Glutamatergic neuron (in vitro differentiated cells): ENCODE measurements around the gene NRCAM. TPM values are rescaled to one million over a fixed set of nuclear protein-coding genes. Genes with fewer than 3 reads are reported as not detected.

ENCODE experiments used
- DNase-seq: peaks from one replicate; pipeline ENCODE4 v3.0.0; 2022
- H3K27ac Mint-ChIP-seq: one replicate; pipeline ENCODE4 v1.8.0; 2020; ENCODE audit warnings: mild to moderate bottlenecking, mixed read lengths, inconsistent platforms; ENCODE audit not compliant: unreplicated experiment
- H3K27me3 Mint-ChIP-seq: one replicate; pipeline ENCODE4 v1.8.0; 2020; ENCODE audit warnings: mild to moderate bottlenecking, moderate library complexity, mixed read lengths, inconsistent platforms; ENCODE audit not compliant: unreplicated experiment
- H3K36me3 Mint-ChIP-seq: one replicate; pipeline ENCODE4 v1.8.0; 2020; ENCODE audit warnings: mild to moderate bottlenecking, mixed read lengths, inconsistent platforms; ENCODE audit not compliant: unreplicated experiment
- H3K4me1 Mint-ChIP-seq: one replicate; pipeline ENCODE4 v1.8.0; 2020; ENCODE audit warnings: mild to moderate bottlenecking, low read depth, mixed read lengths, inconsistent platforms; ENCODE audit not compliant: unreplicated experiment
- H3K4me3 Mint-ChIP-seq: one replicate; pipeline ENCODE4 v1.8.0; 2020; ENCODE audit warnings: mild to moderate bottlenecking, mixed read lengths, inconsistent platforms; ENCODE audit not compliant: unreplicated experiment
- H3K9me3 Mint-ChIP-seq: one replicate; pipeline ENCODE4 v1.8.0; 2020; ENCODE audit warnings: mild to moderate bottlenecking, moderate library complexity, mixed read lengths, inconsistent platforms; ENCODE audit not compliant: unreplicated experiment
- CTCF ChIP-seq: fragments of 200-600 bp; sonication (generic); IDR thresholded peaks from one replicate; pipeline ENCODE4 v1.5.0; 2021; ENCODE audit not compliant: partially characterized antibody, unreplicated experiment
- total RNA-seq: library from RNA; stranded (reverse); fragmentation: NEBNext Ultra II Directional; extraction: Animal tissue kit (Norgen Biotek cat#: 25700); gene quantifications from one replicate; pipeline ENCODE4 v1.2.1, GENCODE V29; 2021; ENCODE audit not compliant: unreplicated experiment

The NRCAM gene
- total RNA-seq, 1 donor from 2014 or later, result 120 TPM

- no peaks in the 10 kb centered on the region for H3K27me3 Mint-ChIP-seq
- DNase-seq, result no peak
- no peak overlapping the region for H3K27ac Mint-ChIP-seq
- no peak overlapping the region for H3K4me3 Mint-ChIP-seq
- TF ChIP-seq CTCF, result no peak
- peaks cover 3% of the 10 kb centered on the region for H3K4me1 Mint-ChIP-seq
- no peaks in the 10 kb centered on the region for H3K9me3 Mint-ChIP-seq
- H3K36me3 Mint-ChIP-seq, result no peaks in the 10 kb centered on the region
These were observed 307.1 kb downstream of the NRCAM start for GRCh38 chr7:108149119-108149518.

- no peak for DNase-seq
These were observed 309.1 kb downstream of the NRCAM start for GRCh38 chr7:108147031-108147563.

GRCh38 chr7:108146070-108146842 lies 310.0 kb downstream of the NRCAM start:
- H3K27me3 Mint-ChIP-seq, result peaks cover 1% of the 10 kb centered on the region
- peak; percentile 83 for TF ChIP-seq CTCF
- no peak overlapping the region for H3K4me3 Mint-ChIP-seq
- H3K36me3 Mint-ChIP-seq, result peaks cover 4% of the 10 kb centered on the region
- H3K27ac Mint-ChIP-seq, result no peak overlapping the region
- peaks cover 3% of the 10 kb centered on the region for H3K4me1 Mint-ChIP-seq
- DNase-seq, result peak; percentile 58
- peaks cover 2% of the 10 kb centered on the region for H3K9me3 Mint-ChIP-seq

More at GRCh38 chr7:108147031-108147563, 309.1 kb downstream of the NRCAM start:
- Mint-ChIP-seq H3K36me3 (peaks cover 4% of the 10 kb centered on the region), H3K4me1 (peaks cover 3% of the 10 kb centered on the region), H3K27me3 (peaks cover 1% of the 10 kb centered on the region), H3K4me3 (no peak overlapping the region), H3K9me3 (peaks cover 2% of the 10 kb centered on the region), H3K27ac (no peak overlapping the region)
- TF ChIP-seq CTCF, result no peak

GRCh38 chr7:108145401-108145800 lies 310.8 kb downstream of the NRCAM start:
- Mint-ChIP-seq H3K36me3 (peaks cover 4% of the 10 kb centered on the region), H3K4me1 (peaks cover 3% of the 10 kb centered on the region), H3K27me3 (peaks cover 1% of the 10 kb centered on the region), H3K27ac (no peak overlapping the region), H3K4me3 (no peak overlapping the region), H3K9me3 (peaks cover 2% of the 10 kb centered on the region)
- no peak for DNase-seq
- no peak for TF ChIP-seq CTCF

- no peak overlapping the region for H3K4me3 Mint-ChIP-seq
- DNase-seq, result no peak
- peaks cover 4% of the 10 kb centered on the region for H3K36me3 Mint-ChIP-seq
- no peak for TF ChIP-seq CTCF
- peaks cover 2% of the 10 kb centered on the region for H3K9me3 Mint-ChIP-seq
- peaks cover 1% of the 10 kb centered on the region for H3K27me3 Mint-ChIP-seq
- peaks cover 3% of the 10 kb centered on the region for H3K4me1 Mint-ChIP-seq
- H3K27ac Mint-ChIP-seq, result no peak overlapping the region
These were observed 311.3 kb downstream of the NRCAM start for GRCh38 chr7:108144931-108145330.
